ENCODE measurements around the gene TMEM63B.

DNA sequence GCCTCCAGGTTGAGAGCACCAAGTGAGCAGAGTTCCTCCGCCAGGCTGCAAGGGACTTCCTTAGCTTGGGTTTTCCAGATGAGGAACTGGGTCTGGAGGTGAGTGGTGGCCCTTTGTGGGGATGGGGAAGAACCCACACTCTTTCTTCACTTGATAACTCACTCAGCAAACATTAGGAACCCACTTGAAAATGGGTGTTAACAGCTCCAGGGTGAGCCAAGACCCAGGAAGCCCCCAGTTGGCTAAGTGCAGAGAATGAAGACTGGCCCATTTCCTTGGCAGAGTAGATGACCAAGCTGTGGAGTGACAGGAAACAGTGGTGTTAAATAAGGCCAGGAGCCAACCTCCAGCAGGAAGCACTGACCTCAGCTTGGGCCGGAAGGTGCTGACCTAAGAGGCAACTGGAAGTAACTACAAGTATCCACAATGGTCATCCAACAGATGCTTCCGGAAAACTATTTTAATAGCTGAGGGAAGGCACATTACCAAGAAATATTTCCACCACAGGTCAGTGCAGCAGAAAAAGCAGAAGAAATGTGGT lies 22.8 kb upstream of the TMEM63B start:
- TF ChIP-seq POLR2A (IDR thresholded peaks at IDR 0.05; ENCODE audit: low read length) (no peak), GATA1 (IDR thresholded peaks at IDR 0.05; ENCODE audit: low read depth, low read length) (no peak)
